ENCODE data around the gene GZMM. TPM values are rescaled to one million over a fixed set of nuclear protein-coding genes. Genes with fewer than 3 reads are reported as not detected.

The GZMM gene
- total RNA-seq, result 29.9 and 31.8 TPM in 2 replicates

DNA sequence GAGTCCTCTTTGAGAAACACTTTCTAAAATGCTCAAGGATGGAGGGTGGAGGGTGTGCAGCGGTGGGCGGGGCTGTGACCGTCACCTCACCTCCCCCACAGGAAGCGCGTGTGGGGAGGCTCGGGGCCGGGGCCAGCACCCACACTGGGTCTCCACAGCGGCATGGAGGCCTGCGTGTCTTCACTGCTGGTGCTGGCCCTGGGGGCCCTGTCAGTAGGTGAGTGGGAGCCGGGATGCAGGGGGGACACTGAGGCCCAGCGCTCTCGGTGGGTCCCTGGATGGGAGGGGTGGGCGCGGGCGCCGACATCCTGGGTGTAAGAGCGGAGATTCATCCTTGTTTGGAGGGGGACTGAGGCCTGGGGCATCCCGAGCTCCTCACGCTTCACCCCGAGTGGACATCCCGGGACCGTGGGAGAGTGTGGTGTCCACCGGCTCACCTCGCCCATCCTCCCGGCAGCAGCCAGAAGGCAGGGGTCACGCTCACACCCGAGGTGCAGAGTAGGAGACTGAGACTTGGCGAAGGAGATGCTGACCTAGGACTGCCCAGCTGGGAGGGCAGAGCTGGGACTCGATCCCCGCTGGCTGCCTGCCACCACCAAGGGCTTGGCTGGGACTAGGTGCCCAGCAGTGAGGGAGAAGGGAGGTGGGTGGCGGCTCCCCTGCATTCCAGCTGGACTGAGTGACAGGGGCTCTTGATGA lies at the start of gene GZMM:
Gene GZMM (plus strand): TSS at position 144 of the 699 bp plus-strand sequence. CDS start 19 bp downstream, at position 163.
- peak; percentile 67 for DNase-seq (ENCODE audit: low spot score)
- H3K27ac Mint-ChIP-seq, result peak within 1 kb of the TSS; percentile 80
- no peaks in the 10 kb centered on the region for H3K27me3 Mint-ChIP-seq (ENCODE audit: low read depth)
- H3K4me3 Mint-ChIP-seq (ENCODE audit: low read depth), result peak within 1 kb of the TSS; percentile 79
- peaks cover 9% of the 10 kb centered on the region for H3K4me1 Mint-ChIP-seq (ENCODE audit: low read depth)
- H3K9me3 Mint-ChIP-seq, result no peaks in the 10 kb centered on the region
- intact Hi-C loops (cut with micrococcal nuclease), result no loop called here
- H3K36me3 Mint-ChIP-seq (ENCODE audit: low read depth), result peaks cover 11% of the 10 kb centered on the region

DNA sequence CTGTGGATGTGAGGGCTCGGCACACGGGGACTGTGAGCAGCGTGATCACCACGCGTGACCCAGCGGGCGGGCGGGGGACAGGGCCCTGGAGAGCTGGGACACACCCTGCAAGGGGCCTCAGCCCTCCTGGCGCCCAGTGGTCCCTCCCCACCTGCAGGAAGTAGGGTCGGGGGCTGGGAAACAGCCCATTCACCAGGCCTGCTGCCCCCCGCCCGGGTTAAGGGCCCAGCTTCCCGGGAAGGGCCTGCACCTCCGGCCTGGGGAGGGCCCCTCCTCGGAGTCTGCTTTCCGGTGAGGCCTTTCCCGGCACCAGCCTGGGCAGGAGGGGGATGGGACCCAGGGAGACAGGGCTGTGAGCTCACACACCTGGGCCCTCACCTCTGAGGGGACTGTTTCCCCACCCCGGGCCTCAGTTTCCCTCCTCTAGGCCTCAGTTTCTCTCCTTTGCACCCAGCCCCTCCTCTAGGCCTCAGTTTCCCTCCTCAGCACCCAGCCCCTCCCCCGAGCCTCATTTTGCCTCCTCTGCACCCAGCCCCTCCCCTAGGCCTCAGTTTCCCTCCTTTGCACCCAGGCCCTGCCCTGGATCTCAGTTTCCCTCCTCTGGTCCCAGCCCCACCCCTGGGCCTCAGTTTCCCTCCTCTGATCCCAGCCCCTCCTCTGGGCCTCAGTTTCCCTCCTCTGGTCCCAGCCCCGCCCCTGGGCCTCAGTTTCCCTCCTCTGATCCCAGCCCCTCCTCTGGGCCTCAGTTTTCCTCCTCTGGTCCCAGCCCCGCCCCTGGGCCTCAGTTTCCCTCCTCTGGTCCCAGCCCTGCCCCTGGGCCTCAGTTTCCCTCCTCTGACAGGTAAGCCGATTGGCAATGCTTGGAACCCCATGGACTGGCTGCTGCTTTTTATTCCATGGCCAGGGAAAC lies 49.4 kb upstream of the GZMM start:
- intact Hi-C loops (cut with micrococcal nuclease), result no loop called here

DNA sequence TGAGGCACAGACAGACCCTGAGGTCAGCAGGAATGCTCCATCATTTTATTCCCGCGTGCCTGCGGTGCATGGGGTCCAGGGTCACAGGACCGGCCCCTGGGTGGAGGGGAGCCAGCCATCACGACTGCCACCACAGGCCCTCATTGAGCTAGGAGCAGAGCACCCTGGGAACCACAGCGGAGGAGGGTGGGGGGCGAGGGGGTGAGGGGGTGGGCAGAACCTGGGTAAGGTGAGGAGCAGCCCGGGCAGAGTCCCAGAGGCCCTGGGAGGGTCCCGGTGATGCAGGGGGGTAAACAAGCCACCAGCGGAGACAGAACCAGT lies 48.8 kb upstream of the GZMM start:
- H3K4me1 Mint-ChIP-seq (ENCODE audit: low read depth), result peaks cover 3% of the 10 kb centered on the region

More for the DNA sequence above, 49.4 kb upstream of the GZMM start:
- no peak for DNase-seq (ENCODE audit: low spot score)
- Mint-ChIP-seq H3K27ac (no peak overlapping the region), H3K9me3 (peaks cover 10% of the 10 kb centered on the region), H3K36me3 (ENCODE audit: low read depth) (no peaks in the 10 kb centered on the region), H3K4me3 (ENCODE audit: low read depth) (no peak overlapping the region), H3K4me1 (ENCODE audit: low read depth) (peaks cover 3% of the 10 kb centered on the region), H3K27me3 (ENCODE audit: low read depth) (peaks cover 12% of the 10 kb centered on the region)

DNA sequence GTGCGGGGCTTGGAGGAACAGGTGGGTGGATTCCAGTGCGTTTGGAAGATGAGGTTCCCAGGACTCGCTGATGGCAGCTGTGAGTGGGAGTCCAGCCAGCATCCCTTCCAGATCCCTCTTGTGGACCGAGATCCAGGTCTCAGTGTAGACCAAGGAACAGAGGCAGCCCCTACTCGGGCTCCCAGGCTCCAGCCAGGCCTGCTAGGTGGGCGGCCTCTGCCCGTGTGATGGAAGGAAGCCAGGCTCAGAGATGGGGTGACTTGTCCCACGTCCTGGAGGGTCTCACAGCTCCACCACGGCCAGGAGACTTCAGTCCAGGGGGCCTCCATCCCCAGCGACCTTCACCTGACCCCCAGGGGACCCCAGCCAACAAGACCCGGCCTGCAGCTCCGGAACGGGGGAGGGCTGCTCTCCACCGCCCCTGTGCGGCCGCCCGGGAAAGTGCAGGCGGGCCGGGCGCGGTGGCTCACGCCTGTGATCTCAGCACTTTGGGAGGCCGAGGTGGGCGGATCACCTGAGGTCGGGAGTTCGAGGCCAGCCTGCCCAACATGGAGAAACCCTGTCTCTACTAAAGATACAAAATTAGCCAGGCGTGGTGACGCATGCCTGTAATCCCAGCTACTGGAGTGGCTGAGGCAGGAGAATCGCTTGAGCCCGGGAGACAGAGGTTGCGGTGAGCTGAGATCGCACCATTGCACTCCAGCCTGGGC lies 48.3 kb upstream of the GZMM start:
- no peak overlapping the region for H3K4me3 Mint-ChIP-seq (ENCODE audit: low read depth)
- DNase-seq (ENCODE audit: low spot score), result peak; percentile 48
- H3K9me3 Mint-ChIP-seq, result peaks cover 10% of the 10 kb centered on the region
- H3K27ac Mint-ChIP-seq, result no peak overlapping the region
- no peaks in the 10 kb centered on the region for H3K36me3 Mint-ChIP-seq (ENCODE audit: low read depth)
- intact Hi-C loops (cut with micrococcal nuclease), result no loop called here
- peaks cover 15% of the 10 kb centered on the region for H3K27me3 Mint-ChIP-seq (ENCODE audit: low read depth)
- peaks cover 3% of the 10 kb centered on the region for H3K4me1 Mint-ChIP-seq (ENCODE audit: low read depth)

More for the DNA sequence above, 48.8 kb upstream of the GZMM start:
- DNase-seq (ENCODE audit: low spot score), result no peak
- H3K27ac Mint-ChIP-seq, result no peak overlapping the region
- H3K36me3 Mint-ChIP-seq (ENCODE audit: low read depth), result no peaks in the 10 kb centered on the region
- intact Hi-C loops (cut with micrococcal nuclease), result no loop called here
- H3K4me3 Mint-ChIP-seq (ENCODE audit: low read depth), result no peak overlapping the region
- peaks cover 10% of the 10 kb centered on the region for H3K9me3 Mint-ChIP-seq
- H3K27me3 Mint-ChIP-seq (ENCODE audit: low read depth), result peaks cover 15% of the 10 kb centered on the region

DNA sequence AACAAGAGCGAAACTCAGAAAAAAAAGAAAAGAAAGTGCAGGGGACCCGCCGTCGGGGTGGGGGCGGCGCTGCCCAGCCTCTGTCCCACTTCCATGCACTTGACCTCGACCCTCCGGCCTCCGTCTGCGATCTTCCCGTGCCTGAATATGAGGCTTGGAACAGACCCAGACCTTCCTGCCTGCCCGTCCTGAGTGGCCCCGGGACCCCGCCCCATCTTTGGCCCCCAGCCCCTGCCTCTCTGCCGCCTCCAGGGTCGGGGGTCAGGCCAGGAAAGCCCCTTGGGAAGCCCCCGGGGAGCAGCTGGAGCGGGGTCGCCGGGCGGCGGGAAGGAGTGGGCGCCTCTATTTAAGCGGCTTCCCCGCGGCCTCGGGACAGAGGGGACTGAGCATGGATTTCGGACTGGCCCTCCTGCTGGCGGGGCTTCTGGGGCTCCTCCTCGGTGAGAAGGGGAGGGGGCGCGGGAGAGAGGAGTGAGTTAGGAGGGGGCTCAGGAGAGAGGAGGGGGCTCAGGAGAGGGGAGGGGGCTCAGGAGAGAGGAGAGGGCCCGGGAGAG lies 47.7 kb upstream of the GZMM start, which contains the start of gene MADCAM1:
Gene MADCAM1 (plus strand): TSS at position 375 of the 554 bp plus-strand sequence. CDS start 14 bp downstream, at position 389.
- Mint-ChIP-seq H3K27ac (no peak within 1 kb of the TSS), H3K9me3 (peaks cover 10% of the 10 kb centered on the region), H3K4me3 (ENCODE audit: low read depth) (no peak within 1 kb of the TSS), H3K4me1 (ENCODE audit: low read depth) (peaks cover 3% of the 10 kb centered on the region), H3K27me3 (ENCODE audit: low read depth) (peaks cover 15% of the 10 kb centered on the region), H3K36me3 (ENCODE audit: low read depth) (no peaks in the 10 kb centered on the region)
- intact Hi-C loops (cut with micrococcal nuclease), result no loop called here
- DNase-seq (ENCODE audit: low spot score), result no peak

DNA sequence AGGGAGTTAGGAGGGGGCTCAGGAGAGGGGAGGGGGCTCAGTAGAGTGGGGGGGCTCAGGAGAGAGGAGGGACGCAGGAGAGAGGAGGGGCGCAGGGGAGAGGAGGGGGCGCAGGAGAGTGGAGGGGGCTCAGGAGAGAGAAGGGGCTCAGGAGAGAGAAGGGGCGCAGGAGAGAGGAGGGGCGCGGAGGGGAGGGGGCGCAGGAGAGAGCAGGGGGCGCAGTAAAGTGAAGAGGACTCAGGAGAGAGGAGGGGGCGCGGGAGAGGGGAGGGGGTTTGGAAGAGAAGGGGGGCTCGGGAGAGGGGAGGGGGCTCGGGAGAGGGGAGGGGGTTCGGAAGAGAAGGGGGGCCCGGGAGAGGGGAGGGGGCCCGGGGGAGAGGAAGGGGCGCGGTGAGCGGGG lies 46.9 kb upstream of the GZMM start:
- H3K9me3 Mint-ChIP-seq, result peaks cover 10% of the 10 kb centered on the region
- H3K4me3 Mint-ChIP-seq (ENCODE audit: low read depth), result no peak overlapping the region
- peaks cover 3% of the 10 kb centered on the region for H3K4me1 Mint-ChIP-seq (ENCODE audit: low read depth)
- peaks cover 15% of the 10 kb centered on the region for H3K27me3 Mint-ChIP-seq (ENCODE audit: low read depth)
- H3K36me3 Mint-ChIP-seq (ENCODE audit: low read depth), result no peaks in the 10 kb centered on the region
- DNase-seq (ENCODE audit: low spot score), result no peak
- no peak overlapping the region for H3K27ac Mint-ChIP-seq
- intact Hi-C loops (cut with micrococcal nuclease), result no loop called here

DNA sequence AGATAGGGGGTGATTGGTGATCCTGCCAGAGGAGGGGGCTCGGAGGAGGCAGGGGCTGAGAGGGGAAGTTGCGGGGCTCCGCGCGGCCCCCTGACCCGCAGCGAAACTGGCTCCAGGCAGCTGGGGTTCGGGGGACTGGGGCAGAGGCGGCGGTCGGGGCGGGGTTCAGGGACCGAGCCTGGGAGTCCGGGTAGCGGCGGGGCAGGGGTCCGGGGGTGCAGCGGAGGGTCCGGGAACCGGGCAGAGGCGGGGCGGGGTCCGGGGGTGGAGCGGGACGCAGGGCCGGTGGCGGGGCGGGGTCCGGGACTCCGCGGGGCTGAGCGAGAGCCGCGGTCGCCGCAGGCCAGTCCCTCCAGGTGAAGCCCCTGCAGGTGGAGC lies 46.4 kb upstream of the GZMM start:
- Mint-ChIP-seq H3K36me3 (ENCODE audit: low read depth) (no peaks in the 10 kb centered on the region), H3K4me3 (ENCODE audit: low read depth) (no peak overlapping the region), H3K27ac (no peak overlapping the region), H3K9me3 (peaks cover 10% of the 10 kb centered on the region), H3K4me1 (ENCODE audit: low read depth) (peaks cover 4% of the 10 kb centered on the region), H3K27me3 (ENCODE audit: low read depth) (peaks cover 15% of the 10 kb centered on the region)
- intact Hi-C loops (cut with micrococcal nuclease), result no loop called here
- no peak for DNase-seq (ENCODE audit: low spot score)

DNA sequence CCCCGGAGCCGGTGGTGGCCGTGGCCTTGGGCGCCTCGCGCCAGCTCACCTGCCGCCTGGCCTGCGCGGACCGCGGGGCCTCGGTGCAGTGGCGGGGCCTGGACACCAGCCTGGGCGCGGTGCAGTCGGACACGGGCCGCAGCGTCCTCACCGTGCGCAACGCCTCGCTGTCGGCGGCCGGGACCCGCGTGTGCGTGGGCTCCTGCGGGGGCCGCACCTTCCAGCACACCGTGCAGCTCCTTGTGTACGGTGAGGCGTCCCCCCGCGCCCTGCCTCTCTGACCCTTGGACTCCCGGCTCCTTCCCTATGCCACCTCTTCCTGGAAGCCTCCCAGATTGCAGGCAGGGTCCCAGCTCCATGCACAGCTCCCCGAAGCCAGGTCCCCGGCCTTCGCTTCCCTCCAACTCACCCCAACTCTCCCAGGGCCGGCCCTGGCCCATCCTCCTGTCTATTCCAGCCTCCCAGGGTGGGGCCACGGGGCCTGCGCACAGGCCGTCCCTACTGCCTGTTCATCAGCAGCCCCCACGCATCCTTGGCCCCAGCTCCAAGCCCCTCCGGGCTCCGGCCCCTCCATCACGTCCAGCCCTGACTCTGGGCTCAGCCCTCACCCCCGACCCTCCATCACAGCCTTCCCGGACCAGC lies 45.9 kb upstream of the GZMM start:
- peaks cover 7% of the 10 kb centered on the region for H3K4me1 Mint-ChIP-seq (ENCODE audit: low read depth)
- H3K27me3 Mint-ChIP-seq (ENCODE audit: low read depth), result peaks cover 15% of the 10 kb centered on the region
- intact Hi-C loops (cut with micrococcal nuclease), result no loop called here
- no peak overlapping the region for H3K4me3 Mint-ChIP-seq (ENCODE audit: low read depth)
- DNase-seq (ENCODE audit: low spot score), result no peak
- H3K36me3 Mint-ChIP-seq (ENCODE audit: low read depth), result no peaks in the 10 kb centered on the region
- peaks cover 7% of the 10 kb centered on the region for H3K9me3 Mint-ChIP-seq
- H3K27ac Mint-ChIP-seq, result no peak overlapping the region

DNA sequence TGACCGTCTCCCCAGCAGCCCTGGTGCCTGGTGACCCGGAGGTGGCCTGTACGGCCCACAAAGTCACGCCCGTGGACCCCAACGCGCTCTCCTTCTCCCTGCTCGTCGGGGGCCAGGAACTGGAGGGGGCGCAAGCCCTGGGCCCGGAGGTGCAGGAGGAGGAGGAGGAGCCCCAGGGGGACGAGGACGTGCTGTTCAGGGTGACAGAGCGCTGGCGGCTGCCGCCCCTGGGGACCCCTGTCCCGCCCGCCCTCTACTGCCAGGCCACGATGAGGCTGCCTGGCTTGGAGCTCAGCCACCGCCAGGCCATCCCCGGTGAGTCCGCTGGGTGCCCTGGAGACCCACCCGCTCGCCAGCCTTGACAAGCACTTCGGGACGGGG lies 45.4 kb upstream of the GZMM start:
- Mint-ChIP-seq H3K4me3 (ENCODE audit: low read depth) (no peak overlapping the region), H3K27me3 (ENCODE audit: low read depth) (peaks cover 15% of the 10 kb centered on the region), H3K36me3 (ENCODE audit: low read depth) (no peaks in the 10 kb centered on the region), H3K4me1 (ENCODE audit: low read depth) (peaks cover 7% of the 10 kb centered on the region), H3K9me3 (peaks cover 4% of the 10 kb centered on the region), H3K27ac (no peak overlapping the region)
- intact Hi-C loops (cut with micrococcal nuclease), result no loop called here
- DNase-seq (ENCODE audit: low spot score), result no peak

DNA sequence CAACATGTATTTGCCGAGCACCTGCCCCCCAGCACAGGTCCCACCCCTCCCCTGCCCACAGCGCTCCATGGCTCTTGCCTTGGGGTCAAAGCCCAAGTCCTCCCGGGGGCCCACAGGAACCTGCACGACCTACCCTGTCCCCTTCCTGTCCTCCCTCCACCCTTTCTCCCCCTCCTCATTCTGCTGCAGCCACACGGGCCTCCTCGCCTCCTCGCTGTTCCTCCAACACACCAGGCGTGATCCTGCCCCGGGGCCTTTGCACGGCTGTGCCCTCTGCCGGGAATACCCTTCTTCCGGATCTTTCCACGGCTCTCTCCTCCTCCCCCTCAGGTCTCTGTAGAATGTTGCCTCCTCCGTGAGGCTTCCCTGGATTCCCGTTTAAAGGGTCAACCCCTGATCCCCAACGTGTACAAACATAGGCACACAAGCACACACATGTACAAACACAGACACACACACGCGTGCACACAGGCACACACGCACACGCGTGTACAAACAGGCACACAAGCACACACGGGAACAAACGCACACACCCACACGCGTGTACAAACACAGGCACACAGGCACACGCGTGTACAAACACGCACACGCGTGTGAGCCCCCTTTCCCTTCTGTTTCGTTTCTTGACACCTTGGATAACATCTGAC lies 44.8 kb upstream of the GZMM start:
- Mint-ChIP-seq H3K4me1 (ENCODE audit: low read depth) (peaks cover 3% of the 10 kb centered on the region), H3K27me3 (ENCODE audit: low read depth) (peaks cover 15% of the 10 kb centered on the region), H3K4me3 (ENCODE audit: low read depth) (no peak overlapping the region), H3K9me3 (no peaks in the 10 kb centered on the region), H3K36me3 (ENCODE audit: low read depth) (no peaks in the 10 kb centered on the region), H3K27ac (no peak overlapping the region)
- DNase-seq (ENCODE audit: low spot score), result no peak
- intact Hi-C loops (cut with micrococcal nuclease), result no loop called here

DNA sequence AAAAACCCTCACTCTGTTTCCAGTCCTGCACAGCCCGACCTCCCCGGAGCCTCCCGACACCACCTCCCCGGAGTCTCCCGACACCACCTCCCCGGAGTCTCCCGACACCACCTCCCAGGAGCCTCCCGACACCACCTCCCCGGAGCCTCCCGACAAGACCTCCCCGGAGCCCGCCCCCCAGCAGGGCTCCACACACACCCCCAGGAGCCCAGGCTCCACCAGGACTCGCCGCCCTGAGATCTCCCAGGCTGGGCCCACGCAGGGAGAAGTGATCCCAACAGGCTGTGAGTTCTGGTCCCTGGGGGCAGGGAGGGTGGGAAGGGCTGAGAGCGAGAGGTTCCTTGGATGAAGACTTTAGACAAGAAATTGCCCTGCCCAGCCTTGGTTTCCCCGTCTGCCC lies 42.2 kb upstream of the GZMM start:
- no peak overlapping the region for H3K4me3 Mint-ChIP-seq (ENCODE audit: low read depth)

DNA sequence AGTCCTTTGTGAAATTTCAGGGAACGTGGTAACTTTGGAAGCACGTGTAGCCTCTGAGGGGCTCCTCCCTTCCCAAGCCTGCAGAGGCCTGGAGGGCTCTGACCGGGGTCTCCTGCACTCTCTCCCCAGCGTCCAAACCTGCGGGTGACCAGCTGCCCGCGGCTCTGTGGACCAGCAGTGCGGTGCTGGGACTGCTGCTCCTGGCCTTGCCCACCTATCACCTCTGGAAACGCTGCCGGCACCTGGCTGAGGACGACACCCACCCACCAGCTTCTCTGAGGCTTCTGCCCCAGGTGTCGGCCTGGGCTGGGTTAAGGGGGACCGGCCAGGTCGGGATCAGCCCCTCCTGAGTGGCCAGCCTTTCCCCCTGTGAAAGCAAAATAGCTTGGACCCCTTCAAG lies 39.2 kb upstream of the GZMM start:
- Mint-ChIP-seq H3K27me3 (ENCODE audit: low read depth) (peaks cover under 1% of the 10 kb centered on the region), H3K9me3 (no peaks in the 10 kb centered on the region), H3K36me3 (ENCODE audit: low read depth) (peaks cover 7% of the 10 kb centered on the region), H3K27ac (no peak overlapping the region), H3K4me3 (ENCODE audit: low read depth) (no peak overlapping the region), H3K4me1 (ENCODE audit: low read depth) (peaks cover 21% of the 10 kb centered on the region)
- intact Hi-C loops (cut with micrococcal nuclease), result loop anchor here (10.0 kb wide), 1 partner anchor 240 kb away; no protein-coding TSS in a partner anchor
- no peak for DNase-seq (ENCODE audit: low spot score)

More for the DNA sequence above, 42.2 kb upstream of the GZMM start:
- intact Hi-C loops (cut with micrococcal nuclease), result loop anchor here (10.0 kb wide), 1 partner anchor 237 kb away; no protein-coding TSS in a partner anchor
- Mint-ChIP-seq H3K9me3 (no peaks in the 10 kb centered on the region), H3K36me3 (ENCODE audit: low read depth) (no peaks in the 10 kb centered on the region), H3K27me3 (ENCODE audit: low read depth) (peaks cover 13% of the 10 kb centered on the region), H3K4me1 (ENCODE audit: low read depth) (peaks cover 8% of the 10 kb centered on the region), H3K27ac (no peak overlapping the region)
- DNase-seq (ENCODE audit: low spot score), result no peak
